Colonic mucosa (tissue), 4 donors: ENCODE measurements around the gene NPAS3. TPM values are rescaled to one million over a fixed set of nuclear protein-coding genes. Genes with fewer than 3 reads are reported as not detected.

Experiments used
- DNase-seq: peaks from one replicate; pipeline ENCODE4 v3.0.0-alpha.2; 2020
- H3K27ac ChIP-seq: fragments of 200-600 bp; one replicate; pipeline ENCODE4 v1.8.0; 2021
- H3K27me3 ChIP-seq: fragments of 200-600 bp; one replicate; pipeline ENCODE4 v1.8.0; 2021
- H3K36me3 ChIP-seq: fragments of 200-600 bp; one replicate; pipeline ENCODE4 v1.8.0; 2021
- H3K4me1 ChIP-seq: fragments of 200-600 bp; one replicate; pipeline ENCODE4 v1.8.0; 2021; ENCODE audit warnings: mild to moderate bottlenecking
- H3K4me3 ChIP-seq: fragments of 200-600 bp; one replicate; pipeline ENCODE4 v1.8.0; 2021
- H3K9ac ChIP-seq, 2 donors: one replicate each; pipeline ENCODE4 v1.7.0; 2013; ENCODE audit warnings: control low read depth in 2 of 2, low read depth in 2 of 2, low read length in 2 of 2
- H3K9me3 ChIP-seq: fragments of 200-600 bp; one replicate; pipeline ENCODE4 v1.8.0; 2021
- intact Hi-C: fragments of 100-400 bp; cut with DNase I; formaldehyde crosslinking; loops from one replicate; pipeline ENCODE4 v1.14.1; 2022
- total RNA-seq, 2 donors: library from RNA; stranded (reverse); fragmentation: NEBNext Ultra II Directional in 1 of 2; extraction: Animal tissue kit (Norgen Biotek cat#: 25700) in 1 of 2; gene quantifications; one replicate each; pipeline ENCODE4 v1.2.1, GENCODE V29; 2021
- TF ChIP-seq, protein P1 (sequence below): fragments of 200-600 bp; IDR thresholded peaks from one replicate; pipeline ENCODE4 v1.8.0; 2022; ENCODE audit warnings: antibody characterized with exemption, mild to moderate bottlenecking
- donor health status: healthy.
- donor health status: DM: no; HTN: no; CAD: no.
- donor health status: DM: no; HTN: no; CAD: no.

The NPAS3 gene
- total RNA-seq, 2 donors from 2014 or later = 0.79 to 1.6 TPM

DNA sequence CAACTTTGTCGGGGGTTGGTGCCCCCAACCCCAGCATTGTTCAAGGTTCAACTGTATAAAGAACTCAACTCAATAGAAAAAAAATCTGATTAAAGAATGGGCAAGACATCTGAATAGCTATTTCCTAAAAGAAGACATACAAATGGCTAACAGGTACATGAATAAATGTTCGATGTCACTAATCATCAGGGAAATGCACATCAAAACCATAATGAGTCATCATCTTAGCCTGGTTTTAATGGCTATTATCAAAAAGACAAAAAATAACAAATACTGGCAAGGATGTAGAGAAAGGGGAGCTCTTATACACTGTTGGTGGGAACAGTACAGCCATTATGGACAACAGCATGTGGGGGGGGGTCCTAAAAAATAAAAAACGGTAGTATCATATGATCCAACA, 28.7 kb downstream of the NPAS3 start:
- TF ChIP-seq, protein P1, sequence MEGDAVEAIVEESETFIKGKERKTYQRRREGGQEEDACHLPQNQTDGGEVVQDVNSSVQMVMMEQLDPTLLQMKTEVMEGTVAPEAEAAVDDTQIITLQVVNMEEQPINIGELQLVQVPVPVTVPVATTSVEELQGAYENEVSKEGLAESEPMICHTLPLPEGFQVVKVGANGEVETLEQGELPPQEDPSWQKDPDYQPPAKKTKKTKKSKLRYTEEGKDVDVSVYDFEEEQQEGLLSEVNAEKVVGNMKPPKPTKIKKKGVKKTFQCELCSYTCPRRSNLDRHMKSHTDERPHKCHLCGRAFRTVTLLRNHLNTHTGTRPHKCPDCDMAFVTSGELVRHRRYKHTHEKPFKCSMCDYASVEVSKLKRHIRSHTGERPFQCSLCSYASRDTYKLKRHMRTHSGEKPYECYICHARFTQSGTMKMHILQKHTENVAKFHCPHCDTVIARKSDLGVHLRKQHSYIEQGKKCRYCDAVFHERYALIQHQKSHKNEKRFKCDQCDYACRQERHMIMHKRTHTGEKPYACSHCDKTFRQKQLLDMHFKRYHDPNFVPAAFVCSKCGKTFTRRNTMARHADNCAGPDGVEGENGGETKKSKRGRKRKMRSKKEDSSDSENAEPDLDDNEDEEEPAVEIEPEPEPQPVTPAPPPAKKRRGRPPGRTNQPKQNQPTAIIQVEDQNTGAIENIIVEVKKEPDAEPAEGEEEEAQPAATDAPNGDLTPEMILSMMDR = no peak

DNA sequence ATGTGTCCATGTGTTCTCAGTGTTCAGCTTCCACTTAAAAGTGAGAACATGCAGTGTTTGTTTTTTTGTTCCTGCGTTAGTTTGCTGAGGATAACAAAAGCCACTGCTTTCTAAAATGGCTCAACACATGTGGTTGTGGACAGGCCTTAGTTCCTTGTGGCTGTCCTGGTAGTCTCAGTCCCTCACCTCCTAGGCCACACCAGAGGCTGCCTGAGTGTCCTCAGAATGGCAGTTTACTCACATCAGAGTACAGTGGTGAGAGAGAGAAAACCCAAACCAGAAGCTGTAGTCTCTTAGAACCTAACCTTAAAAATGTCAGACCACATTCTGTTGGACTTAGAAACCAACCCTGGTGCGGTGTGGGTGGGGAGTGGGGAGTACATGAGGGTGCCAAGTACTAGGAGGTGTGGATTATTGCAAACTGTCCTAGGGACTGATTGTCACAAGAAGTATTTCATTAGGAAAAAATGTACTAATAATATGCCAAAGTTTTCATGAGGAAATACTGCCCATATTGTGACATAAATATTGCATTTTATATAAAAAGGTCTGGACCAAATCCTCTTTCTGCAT, 30.4 kb downstream of the NPAS3 start:
- no peaks in the 10 kb centered on the region for H3K36me3 ChIP-seq
- no peaks in the 10 kb centered on the region for H3K4me1 ChIP-seq
- H3K9ac ChIP-seq = no peak overlapping the region
- no peak overlapping the region for H3K4me3 ChIP-seq
- no peaks in the 10 kb centered on the region for H3K9me3 ChIP-seq
- intact Hi-C loops = no loop called here
- H3K27me3 ChIP-seq = no peaks in the 10 kb centered on the region
- TF ChIP-seq, protein P1 = no peak
- DNase-seq = no peak
- H3K27ac ChIP-seq = no peak overlapping the region

More for the DNA sequence above, 28.7 kb downstream of the NPAS3 start:
- Histone ChIP-seq H3K27me3 (no peaks in the 10 kb centered on the region), H3K27ac (no peak overlapping the region), H3K9ac (no peak overlapping the region), H3K4me1 (no peaks in the 10 kb centered on the region), H3K9me3 (no peaks in the 10 kb centered on the region), H3K4me3 (no peak overlapping the region), H3K36me3 (no peaks in the 10 kb centered on the region)
- DNase-seq = no peak
- intact Hi-C loops = no loop called here

DNA sequence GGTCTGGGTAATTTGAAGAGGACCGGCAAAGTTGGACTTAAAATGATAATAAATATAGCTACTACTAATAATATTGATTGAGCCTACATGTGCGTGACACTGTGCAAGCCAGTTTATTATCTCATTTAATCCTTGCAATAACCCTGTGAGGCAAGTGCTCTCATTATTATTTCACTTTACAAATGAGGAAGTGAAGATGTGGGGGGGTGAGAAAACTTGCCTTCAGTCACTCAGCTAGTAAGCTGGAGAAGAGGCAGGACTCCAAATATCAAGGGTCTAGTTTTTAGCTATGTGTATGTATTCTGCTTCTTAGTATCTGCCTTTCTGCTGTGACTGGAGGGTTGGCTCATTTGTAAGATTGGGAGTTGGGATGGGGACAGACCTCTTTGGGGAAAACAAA, 39.2 kb downstream of the NPAS3 start:
- Histone ChIP-seq H3K4me3 (no peak overlapping the region), H3K27ac (no peak overlapping the region), H3K9ac (no peak overlapping the region), H3K27me3 (no peaks in the 10 kb centered on the region), H3K36me3 (no peaks in the 10 kb centered on the region), H3K4me1 (no peaks in the 10 kb centered on the region), H3K9me3 (no peaks in the 10 kb centered on the region)
- TF ChIP-seq, protein P1 = no peak
- intact Hi-C loops = no loop called here
- no peak for DNase-seq

DNA sequence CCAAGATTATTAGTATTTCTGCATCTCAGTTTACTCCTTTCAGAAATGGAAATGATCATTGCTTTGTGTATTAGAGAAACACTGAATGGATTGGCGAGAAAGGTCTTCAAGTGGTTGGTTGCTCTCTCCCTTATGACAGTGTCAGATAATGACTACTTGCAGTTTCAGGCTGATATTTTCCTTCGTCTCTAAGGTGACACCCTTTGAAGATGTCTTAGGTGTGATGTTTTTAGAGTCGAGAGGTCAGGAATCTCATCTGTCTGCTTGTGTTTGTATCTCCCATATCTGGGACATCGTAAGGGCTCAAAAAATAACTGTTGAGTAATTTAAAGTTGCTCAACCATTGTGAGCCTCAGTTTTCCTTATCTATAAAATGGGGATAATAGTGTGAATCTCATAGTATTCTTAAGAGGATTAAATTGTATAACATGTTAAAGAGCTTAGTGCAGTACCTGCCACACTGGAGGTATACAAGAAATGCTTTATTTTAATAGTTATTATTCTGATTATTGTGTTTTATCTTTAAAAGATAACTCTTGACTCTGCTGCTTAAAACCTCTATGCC, 40.1 kb downstream of the NPAS3 start:
- H3K36me3 ChIP-seq = no peaks in the 10 kb centered on the region
- intact Hi-C loops = no loop called here
- H3K9me3 ChIP-seq = no peaks in the 10 kb centered on the region
- TF ChIP-seq, protein P1 = no peak
- H3K27ac ChIP-seq = no peak overlapping the region
- H3K4me1 ChIP-seq = no peaks in the 10 kb centered on the region
- no peak overlapping the region for H3K9ac ChIP-seq
- H3K4me3 ChIP-seq = no peak overlapping the region
- DNase-seq = no peak
- H3K27me3 ChIP-seq = no peaks in the 10 kb centered on the region

DNA sequence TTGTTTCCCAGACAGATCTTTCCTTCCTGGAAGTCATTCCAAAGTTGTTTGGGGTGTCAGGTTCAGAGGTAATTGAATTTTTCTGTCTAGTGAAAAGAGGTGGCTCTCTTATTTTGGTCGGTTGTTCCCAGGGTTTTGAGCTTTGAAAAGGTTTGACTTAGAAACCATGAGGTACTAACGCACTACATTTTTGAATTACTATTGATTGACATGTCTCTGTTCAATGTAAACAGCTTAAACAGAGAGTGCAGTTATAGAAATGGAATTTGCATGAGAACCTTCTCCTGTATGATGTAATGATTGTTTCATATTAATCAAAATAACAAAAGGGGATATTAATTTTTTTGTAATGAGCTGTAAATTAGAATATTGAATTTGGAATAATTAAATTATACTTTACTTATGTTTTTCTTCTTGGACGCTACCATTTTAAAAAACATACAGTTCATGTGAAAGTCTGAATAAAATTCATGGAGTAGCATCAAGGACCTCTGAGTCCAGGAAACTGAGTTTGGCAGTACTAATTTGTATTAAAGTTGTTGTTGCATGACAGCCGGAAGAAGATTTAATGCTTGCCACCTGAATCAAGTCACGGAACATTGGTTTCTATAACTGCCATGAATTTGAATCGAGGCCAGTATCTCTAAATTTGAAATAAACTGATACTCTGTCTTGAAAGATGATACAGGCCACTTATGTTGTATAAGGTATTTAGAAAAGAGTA, 41.7 kb downstream of the NPAS3 start:
- H3K9me3 ChIP-seq = no peaks in the 10 kb centered on the region
- H3K27me3 ChIP-seq = no peaks in the 10 kb centered on the region
- H3K27ac ChIP-seq = no peak overlapping the region
- no peaks in the 10 kb centered on the region for H3K36me3 ChIP-seq
- no peaks in the 10 kb centered on the region for H3K4me1 ChIP-seq
- intact Hi-C loops = no loop called here
- H3K4me3 ChIP-seq = no peak overlapping the region
- TF ChIP-seq, protein P1 = no peak
- no peak overlapping the region for H3K9ac ChIP-seq
- no peak for DNase-seq
